ENCODE measurements around the gene KRTAP5-5.
A peak's percentile ranks its signal among the peaks of the same experiment; 100 is the strongest.

The KRTAP5-5 gene

GRCh38 chr11:1639666-1640065, 10.1 kb downstream of the KRTAP5-5 start:
- TF ChIP-seq ZNF274 (IDR thresholded peaks at IDR 0.05; ENCODE audit: low read depth, low read length) = no peak
- TF ChIP-seq YY1 (IDR thresholded peaks at IDR 0.05; ENCODE audit: insufficient read depth, insufficient read length) = no peak
- TF ChIP-seq SUZ12 (IDR thresholded peaks at IDR 0.05; ENCODE audit: extremely low read depth, insufficient read depth, insufficient read length) = no peak
- H3K4me1 ChIP-seq (ENCODE audit: insufficient read depth, insufficient read length) = no peaks in the 10 kb centered on the region
- DNase-seq (ENCODE audit: low read depth, low spot score) = no peak
- H3K4me3 ChIP-seq (ENCODE audit: insufficient read length, low read depth) = no peak overlapping the region
- no peaks in the 10 kb centered on the region for H3K9me3 ChIP-seq (ENCODE audit: insufficient read depth, low read length)
- H3K9ac ChIP-seq (ENCODE audit: insufficient read length, low read depth) = no peak overlapping the region
- H3K36me3 ChIP-seq (ENCODE audit: insufficient read depth, insufficient read length, low read length) = no peaks in the 10 kb centered on the region
- H3K27me3 ChIP-seq (ENCODE audit: insufficient read depth, insufficient read length) = peaks cover 7% of the 10 kb centered on the region

GRCh38 chr11:1640076-1640946, 10.7 kb downstream of the KRTAP5-5 start:
- no peak overlapping the region for H3K9ac ChIP-seq (ENCODE audit: insufficient read length, low read depth)
- TF ChIP-seq ZNF274 (IDR thresholded peaks at IDR 0.05; ENCODE audit: low read depth, low read length) (no peak), SUZ12 (IDR thresholded peaks at IDR 0.05; ENCODE audit: extremely low read depth, insufficient read depth, insufficient read length) (no peak), YY1 (IDR thresholded peaks at IDR 0.05; ENCODE audit: insufficient read depth, insufficient read length) (no peak)
- no peaks in the 10 kb centered on the region for H3K4me1 ChIP-seq (ENCODE audit: insufficient read depth, insufficient read length)
- peaks cover 7% of the 10 kb centered on the region for H3K27me3 ChIP-seq (ENCODE audit: insufficient read depth, insufficient read length)
- H3K4me3 ChIP-seq (ENCODE audit: insufficient read length, low read depth) = no peak overlapping the region
- DNase-seq (ENCODE audit: low read depth, low spot score) = peak; percentile 25
- no peaks in the 10 kb centered on the region for H3K9me3 ChIP-seq (ENCODE audit: insufficient read depth, low read length)
- H3K36me3 ChIP-seq (ENCODE audit: insufficient read depth, insufficient read length, low read length) = no peaks in the 10 kb centered on the region

- DNase-seq (ENCODE audit: low read depth, low spot score) = no peak
- TF ChIP-seq SUZ12 (IDR thresholded peaks at IDR 0.05; ENCODE audit: extremely low read depth, insufficient read depth, insufficient read length) = no peak
- no peak for TF ChIP-seq YY1 (IDR thresholded peaks at IDR 0.05; ENCODE audit: insufficient read depth, insufficient read length)
- TF ChIP-seq ZNF274 (IDR thresholded peaks at IDR 0.05; ENCODE audit: low read depth, low read length) = no peak
- no peak overlapping the region for H3K4me3 ChIP-seq (ENCODE audit: insufficient read length, low read depth)
- H3K27me3 ChIP-seq (ENCODE audit: insufficient read depth, insufficient read length) = peaks cover 7% of the 10 kb centered on the region
- H3K9me3 ChIP-seq (ENCODE audit: insufficient read depth, low read length) = no peaks in the 10 kb centered on the region
- H3K4me1 ChIP-seq (ENCODE audit: insufficient read depth, insufficient read length) = no peaks in the 10 kb centered on the region
- no peak overlapping the region for H3K9ac ChIP-seq (ENCODE audit: insufficient read length, low read depth)
- H3K36me3 ChIP-seq (ENCODE audit: insufficient read depth, insufficient read length, low read length) = no peaks in the 10 kb centered on the region
Measured at GRCh38 chr11:1641096-1641495, 11.5 kb downstream of the KRTAP5-5 start.

DNA sequence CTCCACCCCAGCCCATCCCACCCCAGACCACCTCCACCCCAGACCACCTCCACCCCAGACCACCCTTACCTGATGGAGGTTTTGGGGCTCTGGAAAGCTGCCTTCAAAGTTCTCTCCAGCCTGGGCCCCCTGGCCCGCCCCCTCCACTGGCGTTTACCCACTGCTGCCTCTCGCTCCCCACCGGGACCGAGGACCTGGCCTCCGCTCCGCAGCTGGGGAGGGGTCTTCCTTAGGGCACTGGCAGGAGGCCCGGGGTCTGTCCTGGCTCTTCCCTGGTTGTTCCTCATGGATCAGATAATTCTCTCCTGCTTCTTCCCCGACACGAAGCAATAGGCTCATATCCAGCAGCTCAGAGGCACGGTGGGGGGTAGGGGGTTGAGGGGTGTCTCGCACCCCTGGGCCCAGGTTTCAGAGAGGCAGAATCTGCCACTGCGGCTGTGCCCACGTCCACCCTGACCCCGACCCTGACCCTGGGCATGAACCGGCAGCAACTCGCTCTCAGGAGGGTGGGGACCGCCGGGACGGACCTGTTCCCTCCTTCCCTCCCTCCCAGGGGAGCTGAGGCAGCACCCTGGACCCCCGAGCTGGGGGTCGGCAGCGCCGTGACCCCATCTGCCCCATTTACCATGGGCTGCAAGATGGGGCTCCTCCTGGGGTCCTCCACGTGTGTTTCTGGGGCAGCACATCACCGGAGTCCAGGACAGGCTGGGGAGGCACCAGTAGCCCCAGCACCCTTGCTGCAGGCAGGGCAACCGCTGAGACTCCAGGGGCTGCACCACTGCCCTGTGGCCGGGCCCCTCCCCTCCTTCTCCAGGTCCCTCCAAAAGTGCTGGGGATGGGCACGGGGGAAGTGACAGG, 12.9 kb downstream of the KRTAP5-5 start:
- H3K9ac ChIP-seq (ENCODE audit: insufficient read length, low read depth) = no peak overlapping the region
- H3K4me1 ChIP-seq (ENCODE audit: insufficient read depth, insufficient read length) = no peaks in the 10 kb centered on the region
- H3K4me3 ChIP-seq (ENCODE audit: insufficient read length, low read depth) = no peak overlapping the region
- no peak for TF ChIP-seq ZNF274 (IDR thresholded peaks at IDR 0.05; ENCODE audit: low read depth, low read length)
- TF ChIP-seq SUZ12 (IDR thresholded peaks at IDR 0.05; ENCODE audit: extremely low read depth, insufficient read depth, insufficient read length) = no peak
- TF ChIP-seq YY1 (IDR thresholded peaks at IDR 0.05; ENCODE audit: insufficient read depth, insufficient read length) = no peak
- DNase-seq (ENCODE audit: low read depth, low spot score) = no peak
- H3K9me3 ChIP-seq (ENCODE audit: insufficient read depth, low read length) = no peaks in the 10 kb centered on the region
- H3K36me3 ChIP-seq (ENCODE audit: insufficient read depth, insufficient read length, low read length) = no peaks in the 10 kb centered on the region
- H3K27me3 ChIP-seq (ENCODE audit: insufficient read depth, insufficient read length) = peaks cover 7% of the 10 kb centered on the region

DNA sequence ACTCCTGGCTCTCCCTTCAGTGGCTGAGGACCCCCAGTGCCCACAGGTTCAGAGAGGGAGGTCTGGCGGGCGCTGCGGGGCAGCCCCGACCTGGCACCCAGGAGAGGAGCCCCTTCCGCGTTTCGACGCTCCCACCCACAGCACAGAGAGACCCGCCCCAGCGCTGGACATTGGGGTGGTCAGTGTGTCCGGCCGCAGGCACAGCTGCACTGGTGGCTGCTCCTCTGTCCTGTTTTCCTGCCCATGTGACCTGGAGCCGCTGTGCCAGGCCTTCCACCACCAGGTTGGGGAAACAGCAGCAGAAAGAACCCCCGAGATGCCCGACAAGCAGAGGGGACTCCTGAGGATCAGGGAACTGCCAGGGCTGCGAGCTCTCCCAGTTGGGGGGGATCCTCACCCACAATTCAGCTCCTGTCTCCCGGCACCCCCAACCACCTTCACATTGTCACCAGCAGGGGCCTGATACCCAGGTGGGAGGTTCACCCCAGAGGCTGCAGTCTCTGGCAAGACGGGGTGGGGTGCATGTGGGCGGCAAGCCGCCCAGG, 13.6 kb downstream of the KRTAP5-5 start:
- DNase-seq (ENCODE audit: low read depth, low spot score) = no peak
- Histone ChIP-seq H3K9ac (ENCODE audit: insufficient read length, low read depth) (no peak overlapping the region), H3K36me3 (ENCODE audit: insufficient read depth, insufficient read length, low read length) (no peaks in the 10 kb centered on the region), H3K4me3 (ENCODE audit: insufficient read length, low read depth) (no peak overlapping the region), H3K4me1 (ENCODE audit: insufficient read depth, insufficient read length) (no peaks in the 10 kb centered on the region), H3K9me3 (ENCODE audit: insufficient read depth, low read length) (no peaks in the 10 kb centered on the region), H3K27me3 (ENCODE audit: insufficient read depth, insufficient read length) (peaks cover 7% of the 10 kb centered on the region)
- no peak for TF ChIP-seq ZNF274 (IDR thresholded peaks at IDR 0.05; ENCODE audit: low read depth, low read length)
- TF ChIP-seq SUZ12 (IDR thresholded peaks at IDR 0.05; ENCODE audit: extremely low read depth, insufficient read depth, insufficient read length) = no peak
- no peak for TF ChIP-seq YY1 (IDR thresholded peaks at IDR 0.05; ENCODE audit: insufficient read depth, insufficient read length)

DNA sequence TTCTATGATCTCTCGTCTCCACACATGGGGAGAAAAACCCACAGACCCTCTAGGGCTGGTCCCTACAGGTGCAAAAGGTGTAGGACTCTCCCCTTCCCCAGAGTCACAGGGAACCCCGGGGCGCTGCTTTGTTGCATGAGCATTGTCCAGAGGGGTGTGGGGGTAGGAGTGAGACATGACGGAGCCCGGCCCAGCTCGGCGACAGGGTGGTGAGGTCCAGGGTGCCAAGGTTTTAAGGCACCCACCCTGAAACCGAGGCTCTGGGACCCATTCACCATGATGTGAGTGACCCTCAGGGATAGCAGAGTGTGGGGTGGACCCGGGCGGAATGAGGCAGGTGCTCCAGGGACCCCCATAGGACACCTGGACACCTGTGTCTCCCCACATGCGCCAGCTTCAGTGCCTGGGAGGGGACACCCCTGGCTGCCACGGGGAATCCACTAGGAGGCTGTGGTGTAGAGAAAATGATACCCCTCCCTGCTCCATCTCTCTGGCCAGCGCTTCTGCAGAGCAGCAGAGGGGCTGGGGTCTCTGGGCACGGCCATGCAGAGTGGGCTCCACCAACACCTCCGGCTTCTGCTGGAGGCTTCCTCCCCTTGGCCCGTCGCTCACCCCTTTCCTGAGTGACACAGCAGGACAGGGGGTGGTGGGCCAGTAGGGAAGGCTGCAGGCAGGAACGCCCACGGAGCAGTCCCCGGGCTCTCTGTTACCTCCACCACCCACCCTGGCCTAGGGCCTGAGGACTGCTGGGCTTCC, 15.2 kb downstream of the KRTAP5-5 start:
- DNase-seq (ENCODE audit: low read depth, low spot score) = no peak
- Histone ChIP-seq H3K4me3 (ENCODE audit: insufficient read length, low read depth) (no peak overlapping the region), H3K4me1 (ENCODE audit: insufficient read depth, insufficient read length) (no peaks in the 10 kb centered on the region), H3K9ac (ENCODE audit: insufficient read length, low read depth) (no peak overlapping the region), H3K9me3 (ENCODE audit: insufficient read depth, low read length) (no peaks in the 10 kb centered on the region), H3K36me3 (ENCODE audit: insufficient read depth, insufficient read length, low read length) (no peaks in the 10 kb centered on the region), H3K27me3 (ENCODE audit: insufficient read depth, insufficient read length) (peaks cover 7% of the 10 kb centered on the region)
- TF ChIP-seq ZNF274 (IDR thresholded peaks at IDR 0.05; ENCODE audit: low read depth, low read length) = no peak

Measured in NT2/D1 (cell line).